DND-41 (cell line): ENCODE results near the gene PHLDA1.

Experiments
- ATAC-seq: fragments of 200-7000 bp; cut with Tn5 transposase; 3 replicates; pipeline ENCODE4 v1.9.1; 2021; ENCODE audit warnings: low read depth; ENCODE audit not compliant: insufficient read depth
- DNase-seq: peaks from one replicate; pipeline ENCODE4 v3.0.0-alpha.2; 2020
- H2AFZ ChIP-seq: 2 replicates; pipeline ENCODE4 v1.6.0; 2012; ENCODE audit warnings: low read depth, low read length
- H3K27ac ChIP-seq: 2 replicates; pipeline ENCODE4 v1.5.1; 2012; ENCODE audit warnings: low read length, inconsistent platforms
- H3K27me3 ChIP-seq: fragments of 200-600 bp; sonication (generic); 2 replicates; pipeline ENCODE4 v1.6.0; 2012; ENCODE audit warnings: low read length, mild to moderate bottlenecking, inconsistent platforms; ENCODE audit not compliant: insufficient read depth, poor library complexity
- H3K36me3 ChIP-seq: 2 replicates; pipeline ENCODE4 v1.5.1; 2012; ENCODE audit warnings: low read length, inconsistent platforms; ENCODE audit not compliant: insufficient read depth
- H3K4me1 ChIP-seq: 2 replicates; pipeline ENCODE4 v1.5.1; 2012; ENCODE audit warnings: mild to moderate bottlenecking, low read length; ENCODE audit not compliant: insufficient read depth
- H3K4me2 ChIP-seq: 2 replicates; pipeline ENCODE4 v1.6.0; 2012; ENCODE audit warnings: mild to moderate bottlenecking, moderate library complexity, low read length, inconsistent platforms; ENCODE audit not compliant: insufficient read depth
- H3K4me3 ChIP-seq, 2 experiments: fragments of 200-600 bp in 1 of 2; shearing (Covaris generic) in 1 of 2; 2 replicates each; pipeline ENCODE4 v1.5.1; 2012 to 2016; ENCODE audit warnings: inconsistent platforms in 2 of 2, low read length in 2 of 2, mild to moderate bottlenecking in 2 of 2, low read depth in 1 of 2, moderate library complexity in 1 of 2
- H3K79me2 ChIP-seq: 2 replicates; pipeline ENCODE4 v1.6.0; 2012; ENCODE audit warnings: low read length, inconsistent platforms; ENCODE audit not compliant: insufficient read depth
- H3K9ac ChIP-seq: 2 replicates; pipeline ENCODE4 v1.6.0; 2012; ENCODE audit warnings: low read depth, mild to moderate bottlenecking, inconsistent platforms, low read length, moderate library complexity
- H3K9me3 ChIP-seq: 2 replicates; pipeline ENCODE4 v1.5.1; 2012; ENCODE audit warnings: low read length, moderate library complexity, mild to moderate bottlenecking, inconsistent platforms; ENCODE audit not compliant: insufficient read depth, severe bottlenecking
- H4K20me1 ChIP-seq: 2 replicates; pipeline ENCODE4 v1.6.0; 2012; ENCODE audit warnings: low read length; ENCODE audit not compliant: insufficient read depth
- CTCF ChIP-seq: IDR thresholded peaks from 2 replicates; pipeline ENCODE4 v1.5.1; 2012; ENCODE audit warnings: borderline replicate concordance, low read length, moderate library complexity, mild to moderate bottlenecking; ENCODE audit not compliant: poor library complexity, severe bottlenecking; ENCODE audit errors: extremely low read depth
- EZH2 ChIP-seq: IDR thresholded peaks from 3 replicates; pipeline ENCODE4 v1.6.1; 2012; ENCODE audit warnings: borderline replicate concordance, low read depth, mild to moderate bottlenecking, moderate library complexity, low read length, inconsistent platforms; ENCODE audit not compliant: severe bottlenecking

The PHLDA1 gene

GRCh38 chr12:76031414-76032042, at the start of gene PHLDA1:
PHLDA1 (minus strand) TSS chr12:76031776.
- Histone ChIP-seq H3K4me1 (peaks cover 39% of the 10 kb centered on the region), H4K20me1 (no peaks in the 10 kb centered on the region), H3K27me3 (no peaks in the 10 kb centered on the region), H3K9ac (peak within 1 kb of the TSS; percentile 89), H3K9me3 (no peaks in the 10 kb centered on the region), H3K4me3 (peak within 1 kb of the TSS; percentile 71 to 74), H3K36me3 (no peaks in the 10 kb centered on the region; the same call in 1 of the 2 replicates), H2AFZ (peak within 1 kb of the TSS; percentile 95), H3K27ac (peak within 1 kb of the TSS; percentile 82), H3K79me2 (peaks cover 8% of the 10 kb centered on the region; the same call in 1 of the 2 replicates), H3K4me2 (peak within 1 kb of the TSS; percentile 95)
- TF ChIP-seq EZH2: no peak
- TF ChIP-seq CTCF: peak; percentile 62
- peak; percentile 85 for ATAC-seq
- peak; percentile 92 for DNase-seq

- Histone ChIP-seq H3K4me2 (peak overlapping the region; percentile 87; the same call in 1 of the 2 replicates), H3K36me3 (peaks cover 26% of the 10 kb centered on the region)
- TF ChIP-seq EZH2 (no peak), CTCF (peak; percentile 16)
Measured at GRCh38 chr12:76080729-76081415, 49.3 kb upstream of the PHLDA1 start.

GRCh38 chr12:76080017-76080728, 48.6 kb upstream of the PHLDA1 start:
- Histone ChIP-seq H3K9ac (no peak overlapping the region), H3K36me3 (peaks cover 26% of the 10 kb centered on the region), H3K27ac (no peak overlapping the region), H2AFZ (no peak overlapping the region), H4K20me1 (peaks cover 84% of the 10 kb centered on the region), H3K4me1 (peaks cover 56% of the 10 kb centered on the region), H3K79me2 (peaks cover 93% of the 10 kb centered on the region), H3K9me3 (no peaks in the 10 kb centered on the region), H3K4me2 (peak overlapping the region; percentile 87; the same call in 1 of the 2 replicates), H3K4me3 (peak overlapping the region in 1 of 2 experiments; percentile 0; a peak in 1 of 4 replicates), H3K27me3 (no peaks in the 10 kb centered on the region)
- no peak for DNase-seq
- TF ChIP-seq CTCF: no peak
- TF ChIP-seq EZH2: no peak
- no peak for ATAC-seq

More at GRCh38 chr12:76080729-76081415, 49.3 kb upstream of the PHLDA1 start:
- no peaks in the 10 kb centered on the region for H3K9me3 ChIP-seq
- H3K4me3 ChIP-seq: no peak overlapping the region
- no peak overlapping the region for H3K9ac ChIP-seq
- peaks cover 86% of the 10 kb centered on the region for H3K79me2 ChIP-seq
- H2AFZ ChIP-seq: no peak overlapping the region
- H3K27ac ChIP-seq: no peak overlapping the region
- no peak for DNase-seq
- H3K4me1 ChIP-seq: peaks cover 60% of the 10 kb centered on the region
- no peaks in the 10 kb centered on the region for H3K27me3 ChIP-seq
- no peak for ATAC-seq
- peaks cover 77% of the 10 kb centered on the region for H4K20me1 ChIP-seq
